Pancreas (tissue), 10 donors: ENCODE measurements around the gene FBH1. TPM values are rescaled to one million over a fixed set of nuclear protein-coding genes. Genes with fewer than 3 reads are reported as not detected.

Experiments used
- ATAC-seq, 4 donors: fragments of 200-7000 bp; cut with Tn5 transposase; one replicate each; pipeline versions ENCODE4 v1.8.0 to v1.9.1; 2020; ENCODE audit warnings: mild to moderate bottlenecking in 4 of 4, moderate library complexity in 4 of 4
- DNase-seq, 6 donors: peaks; one replicate each; pipeline ENCODE4 v3.0.0-alpha.2; 2020
- FAIRE-seq: peaks from 2 replicates; lab custom pipeline; 2012; peaks lifted over from hg19 to GRCh38; lab: Jason Lieb, UNC
- H3K27ac ChIP-seq, 4 donors: fragments of 200-600 bp; sonication (generic); 1 replicate in 3 of 4; 2 replicates in 1 of 4; pipeline versions ENCODE4 v1.5.0 to v1.8.0; 2020
- H3K27me3 ChIP-seq, 4 donors: fragments of 200-600 bp; one replicate each; pipeline ENCODE4 v1.8.0; 2021
- H3K36me3 ChIP-seq, 3 donors: fragments of 200-600 bp; sonication (generic) in 1 of 3; one replicate each; pipeline versions ENCODE4 v1.5.0 to v1.8.0; 2020 to 2021
- H3K4me1 ChIP-seq, 3 donors: fragments of 200-600 bp; one replicate each; pipeline ENCODE4 v1.8.0; 2021
- H3K4me3 ChIP-seq, 4 donors: fragments of 200-600 bp; sonication (generic) in 2 of 4; one replicate each; pipeline versions ENCODE4 v1.5.0 to v1.8.0; 2020 to 2021
- H3K9me3 ChIP-seq, 4 donors: fragments of 200-600 bp; one replicate each; pipeline ENCODE4 v1.8.0; 2021
- CTCF ChIP-seq, 4 donors: fragments of 200-600 bp; sonication (generic) in 3 of 4; IDR thresholded peaks; one replicate each; pipeline versions ENCODE4 v1.5.0 to v1.8.0; 2021; ENCODE audit warnings: antibody characterized with exemption in 4 of 4
- WGBS, 2 donors: extraction: QIAGEN DNeasy Blood & Tissue Kit; methylation state at CpG; one replicate each; pipeline ENCODE4 v1.1.7; 2013; 5-methylcytosine and 5-hydroxymethylcytosine counted together
- intact Hi-C, 3 donors: fragments of 100-400 bp; cut with DNase I; formaldehyde crosslinking; loops; one replicate each; pipeline versions ENCODE4 v1.11.1 to v1.14.2; 2022
- polyA plus RNA-seq, 2 donors: library from polyadenylated mRNA; stranded (reverse); fragments of 200-250 nt; gene quantifications; one replicate each; pipeline ENCODE4 v1.2.3, GENCODE V29; 2013
- total RNA-seq, 6 donors: library from RNA; stranded (reverse); fragmentation: NEBNext Ultra II Directional in 4 of 6; extraction: Animal tissue kit (Norgen Biotek cat#: 25700) in 4 of 6; gene quantifications; one replicate each; pipeline versions ENCODE4 v1.2.1 to v1.2.4, GENCODE V29; 2021 to 2023
- donor health status: healthy with polysubstance abuse.
- donor health status: DM: no; HTN: no; CAD: no; lungs with moderate emphysema.
- donor health status: DM: no; HTN: no; CAD: no.
- donor health status: control.
- donor health status: control.
- donor health status: Bipolar disorder and iron deficiency.
- donor health status: DM: yes; HTN: yes; CAD: no.
- donor health status: DM: no; HTN: no; CAD: no.
- donor health status: DM: no; HTN: no; CAD: no.
- donor health status: DM: yes; HTN: yes; CAD: no.

The FBH1 gene
- total and polyA plus RNA-seq, 8 donors = 29.5 to 51.7 (median 36.9) TPM

GRCh38 chr10:5893321-5893720 is 3.3 kb downstream of the FBH1 start:
- peaks cover 2 to 21% (median 13%) of the 10 kb centered on the region in 3 donors for H3K4me1 ChIP-seq
- ATAC-seq = no peak
- WGBS, 2 donors = 85 to 89% methylated on average over 2 of the region's 2 CpGs
- no peaks in the 10 kb centered on the region for H3K27me3 ChIP-seq
- no peak overlapping the region for H3K27ac ChIP-seq
- H3K36me3 ChIP-seq = peaks cover 0 to 6% (median 0%) of the 10 kb centered on the region in 3 donors
- intact Hi-C loops = no loop called here
- no peaks in the 10 kb centered on the region for H3K9me3 ChIP-seq
- no peak overlapping the region for H3K4me3 ChIP-seq
- TF ChIP-seq CTCF (IDR thresholded peaks at IDR 0.05) = no peak
- no peak for FAIRE-seq
- no peak for DNase-seq

GRCh38 chr10:5894403-5894802 is 4.4 kb downstream of the FBH1 start:
- WGBS, 2 donors = 76 to 85% methylated on average over 4 of the region's 4 CpGs
- H3K4me3 ChIP-seq = no peak overlapping the region
- ATAC-seq (no peak), FAIRE-seq (no peak), DNase-seq (no peak)
- H3K27me3 ChIP-seq = no peaks in the 10 kb centered on the region
- TF ChIP-seq CTCF (IDR thresholded peaks at IDR 0.05) = no peak
- no peaks in the 10 kb centered on the region for H3K9me3 ChIP-seq
- no peak overlapping the region for H3K27ac ChIP-seq
- peaks cover 0 to 19% (median 10%) of the 10 kb centered on the region in 3 donors for H3K4me1 ChIP-seq
- intact Hi-C loops = no loop called here
- H3K36me3 ChIP-seq = peaks cover 0 to 6% (median 0%) of the 10 kb centered on the region in 3 donors

GRCh38 chr10:5894873-5895272 is 4.8 kb downstream of the FBH1 start:
- DNase-seq = no peak
- Histone ChIP-seq H3K4me3 (no peak overlapping the region), H3K4me1 (peaks cover 0 to 19% (median 10%) of the 10 kb centered on the region in 3 donors), H3K27ac (no peak overlapping the region), H3K9me3 (no peaks in the 10 kb centered on the region), H3K36me3 (peaks cover 0 to 6% (median 0%) of the 10 kb centered on the region in 3 donors), H3K27me3 (no peaks in the 10 kb centered on the region)
- no peak for TF ChIP-seq CTCF (IDR thresholded peaks at IDR 0.05)
- ATAC-seq = no peak
- 89 to 91% methylated on average over 8 of the region's 8 CpGs for WGBS, 2 donors
- intact Hi-C loops = no loop called here
- no peak for FAIRE-seq

- ATAC-seq = no peak
- no peak for FAIRE-seq
- intact Hi-C loops = no loop called here
- H3K27ac ChIP-seq = no peak overlapping the region
- H3K4me3 ChIP-seq = no peak overlapping the region
- H3K36me3 ChIP-seq = peaks cover 0 to 6% (median 0%) of the 10 kb centered on the region in 3 donors
- WGBS, 2 donors = 89% methylated on average over 3 of the region's 3 CpGs
- DNase-seq = no peak
- H3K4me1 ChIP-seq = peaks cover 0 to 19% (median 10%) of the 10 kb centered on the region in 3 donors
- TF ChIP-seq CTCF (IDR thresholded peaks at IDR 0.05) = no peak
- H3K27me3 ChIP-seq = no peaks in the 10 kb centered on the region
- H3K9me3 ChIP-seq = no peaks in the 10 kb centered on the region
Measured at GRCh38 chr10:5895365-5895764, 5.3 kb downstream of the FBH1 start.

GRCh38 chr10:5895804-5896203 is 5.8 kb downstream of the FBH1 start:
- Histone ChIP-seq H3K36me3 (peaks cover 0 to 6% (median 0%) of the 10 kb centered on the region in 3 donors), H3K9me3 (no peaks in the 10 kb centered on the region), H3K4me1 (peaks cover 0 to 18% (median 10%) of the 10 kb centered on the region in 3 donors), H3K27ac (no peak overlapping the region), H3K27me3 (no peaks in the 10 kb centered on the region), H3K4me3 (no peak overlapping the region)
- 85 to 91% methylated on average over 9 of the region's 9 CpGs for WGBS, 2 donors
- TF ChIP-seq CTCF (IDR thresholded peaks at IDR 0.05) = no peak
- FAIRE-seq (no peak), DNase-seq (no peak), ATAC-seq (no peak)
- intact Hi-C loops = no loop called here
